NCI-H1105 (cell line): ENCODE data around the gene RPP21.

Source experiments
- DNase-seq: peaks from one replicate; lab custom pipeline; 2025; lab: John Stamatoyannopoulos, UW

Gene RPP21

GRCh38 chr6:30380464-30380863 lies 35.5 kb downstream of the RPP21 start:
- no peak for DNase-seq

DNA sequence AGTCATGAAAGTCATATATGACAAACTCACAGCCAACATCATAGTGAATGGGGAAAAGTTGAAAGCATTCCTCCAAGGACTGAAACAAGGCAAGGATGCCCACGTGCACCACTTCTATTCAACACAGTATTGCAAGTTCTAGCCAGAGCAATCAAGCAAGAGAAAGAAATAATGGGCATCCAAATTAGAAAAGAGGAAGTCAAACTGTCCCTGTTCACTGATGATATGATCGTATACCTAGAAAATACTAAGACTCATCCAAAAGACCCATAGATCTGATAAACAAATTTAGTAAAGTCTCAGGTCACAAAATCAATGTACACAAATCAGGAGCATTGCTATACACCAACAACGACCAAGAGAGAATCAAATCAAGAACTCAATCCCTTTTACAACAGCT lies 41.2 kb downstream of the RPP21 start:
- DNase-seq: no peak

DNA sequence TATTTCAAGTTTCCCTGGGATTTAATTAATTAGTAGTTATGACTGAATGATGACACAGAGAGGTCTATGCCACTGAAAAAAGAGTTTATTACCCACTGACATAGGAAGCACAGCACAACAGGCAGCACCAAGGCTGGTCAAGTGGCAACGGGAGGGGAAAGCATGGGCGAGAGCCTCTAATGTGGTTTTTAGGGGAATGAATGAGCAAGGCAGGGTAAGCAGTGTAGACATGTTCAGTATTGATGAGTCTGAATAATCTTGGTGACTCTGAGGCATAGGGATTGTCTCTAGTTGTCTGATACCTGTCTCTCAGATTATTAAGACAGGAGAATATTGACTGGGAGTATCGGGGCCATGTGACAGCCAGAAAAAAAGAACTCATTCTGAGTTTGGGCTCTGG lies 46.3 kb downstream of the RPP21 start:
- DNase-seq: no peak

GRCh38 chr6:30394139-30394538 lies 49.2 kb downstream of the RPP21 start:
- DNase-seq: no peak
